HCT116 (cell line): Measurements from ENCODE around the gene RFPL1. TPM values are rescaled to one million over a fixed set of nuclear protein-coding genes. Genes with fewer than 3 reads are reported as not detected.

Experiments
- ATAC-seq: fragments of 200-7000 bp; cut with Tn5 transposase; 2 replicates; pipeline ENCODE4 v1.9.1; 2020; ENCODE audit warnings: mild to moderate bottlenecking, moderate library complexity
- BruUV-seq: library from RNA; stranded (reverse); fragments of 400-500 nt; replicated peaks from 2 replicates; lab custom pipeline; 2021; lab: Mats Ljungman, UMichigan
- CTCF ChIA-PET: fragments of 300-600 bp; sonication (Branson Sonifier 250); formaldehyde crosslinking; loops from one replicate; lab custom pipeline; 2021; ENCODE audit warnings: antibody characterized with exemption; lab: Charles Lee
- POLR2A ChIA-PET: fragments of 300-600, 350-600 bp; sonication (Branson Sonifier 250); formaldehyde crosslinking; loops from one replicate; lab custom pipeline; 2021; ENCODE audit warnings: antibody characterized with exemption; lab: Charles Lee
- RAD21 ChIA-PET, 2 experiments: fragments of 300-600 bp; sonication (Branson Sonifier 250); formaldehyde crosslinking; loops; one replicate each; lab custom pipeline; 2023; ENCODE audit warnings: low total read pairs in 2 of 2; ENCODE audit not compliant: uncharacterized antibody in 2 of 2, unreplicated experiment in 2 of 2, low non-redundant PET in 1 of 2; lab: Charles Lee
- DNase-seq: peaks from one replicate; pipeline ENCODE4 v3.0.0-alpha.2; 2010; ENCODE audit warnings: low read depth, low spot score
- H2AFZ ChIP-seq: fragments of 200-600 bp; shearing (Covaris generic), sonication (generic); 2 replicates; pipeline ENCODE4 v1.6.1; 2017; ENCODE audit warnings: low read depth, mixed run types, mixed read lengths, antibody characterized with exemption, low read length; ENCODE audit not compliant: poor library complexity, severe bottlenecking
- H3K27ac ChIP-seq: 2 replicates; pipeline ENCODE4 v1.5.1; 2012; ENCODE audit warnings: low read depth, low read length
- H3K27me3 ChIP-seq: fragments of 200-600 bp; sonication (generic); 2 replicates; pipeline ENCODE4 v1.6.1; 2016; ENCODE audit warnings: mixed run types, low read length, mixed read lengths; ENCODE audit not compliant: insufficient read depth
- H3K36me3 ChIP-seq, 2 experiments: fragments of 200-500 bp in 1 of 2; fragments of 200-600 bp in 1 of 2; sonication (Bioruptor generic) in 1 of 2; sonication (generic) in 1 of 2; 2 replicates each; pipeline versions ENCODE4 v1.5.1 to v1.6.1; 2014 to 2016; ENCODE audit warnings: low read length in 2 of 2, inconsistent platforms in 1 of 2, mixed read lengths in 1 of 2, mixed run types in 1 of 2; ENCODE audit not compliant: insufficient read depth in 2 of 2, control insufficient read depth in 1 of 2
- H3K4me1 ChIP-seq, 2 experiments: fragments of 200-600 bp in 1 of 2; sonication (generic) in 1 of 2; 2 replicates each; pipeline versions ENCODE4 v1.5.1 to v1.6.1; 2012 to 2017; ENCODE audit warnings: low read length in 2 of 2, inconsistent platforms in 1 of 2, mild to moderate bottlenecking in 1 of 2, mixed read lengths in 1 of 2, mixed run types in 1 of 2, moderate library complexity in 1 of 2; ENCODE audit not compliant: insufficient read depth in 2 of 2, control insufficient read depth in 1 of 2
- H3K4me2 ChIP-seq: fragments of 200-600 bp; sonication (generic); 2 replicates; pipeline ENCODE4 v1.6.1; 2017; ENCODE audit warnings: mixed run types, low read length, mixed read lengths
- H3K4me3 ChIP-seq, 2 experiments: fragments of 200-600 bp in 1 of 2; sonication (generic) in 1 of 2; replicated peaks in 1 of 2; 2 replicates each; pipeline ENCODE4 v1.5.1; 2011 to 2016; ENCODE audit warnings: low read length in 2 of 2, control low read depth in 1 of 2, low read depth in 1 of 2, mild to moderate bottlenecking in 1 of 2, mixed read lengths in 1 of 2, mixed run types in 1 of 2
- H3K79me2 ChIP-seq: fragments of 200-600 bp; sonication (generic); 2 replicates; pipeline ENCODE4 v1.6.1; 2017; ENCODE audit warnings: mild to moderate bottlenecking, mixed run types, low read length, moderate library complexity, mixed read lengths; ENCODE audit not compliant: insufficient read depth
- H3K9ac ChIP-seq: fragments of 200-600 bp; sonication (generic); 2 replicates; pipeline ENCODE4 v1.6.1; 2016; ENCODE audit warnings: low read length, mixed read lengths
- H3K9me2 ChIP-seq: fragments of 200-600 bp; sonication (generic), shearing (Covaris generic); 2 replicates; pipeline ENCODE4 v1.6.1; 2017; ENCODE audit warnings: mixed run types, mild to moderate bottlenecking, moderate library complexity; ENCODE audit not compliant: insufficient read depth
- H3K9me3 ChIP-seq, 2 experiments: fragments of 200-500 bp in 1 of 2; fragments of 200-600 bp in 1 of 2; sonication (Bioruptor generic) in 1 of 2; sonication (generic) in 1 of 2; 2 replicates each; pipeline ENCODE4 v1.6.1; 2014 to 2017; ENCODE audit warnings: low read length in 2 of 2, mixed read lengths in 2 of 2, inconsistent platforms in 1 of 2, low read depth in 1 of 2, mild to moderate bottlenecking in 1 of 2, mixed run types in 1 of 2, moderate library complexity in 1 of 2; ENCODE audit not compliant: control insufficient read depth in 1 of 2, insufficient read depth in 1 of 2
- H4K20me1 ChIP-seq: fragments of 200-600 bp; sonication (generic), shearing (Covaris generic); 2 replicates; pipeline ENCODE4 v1.6.1; 2017; ENCODE audit warnings: mixed run types, mild to moderate bottlenecking, moderate library complexity; ENCODE audit not compliant: insufficient read depth
- ATF3 ChIP-seq: IDR thresholded peaks from 2 replicates; pipeline ENCODE4 v1.6.1; 2012
- CEBPB ChIP-seq: IDR thresholded peaks from 2 replicates; pipeline ENCODE4 v1.6.1; 2012; ENCODE audit warnings: low read depth
- EGR1 ChIP-seq: IDR thresholded peaks from 2 replicates; pipeline ENCODE4 v1.6.1; 2012; ENCODE audit warnings: low read depth
- EZH2 ChIP-seq: fragments of 200-600 bp; sonication (generic); IDR thresholded peaks from 2 replicates; pipeline ENCODE4 v1.6.1; 2017; ENCODE audit warnings: antibody characterized with exemption, mixed run types
- EZH2phosphoT487 ChIP-seq: fragments of 200-600 bp; IDR thresholded peaks from 2 replicates; pipeline ENCODE4 v1.6.1; 2018; ENCODE audit warnings: antibody characterized with exemption, borderline replicate concordance
- FOSL1 ChIP-seq: IDR thresholded peaks from 2 replicates; pipeline ENCODE4 v1.6.1; 2012; ENCODE audit warnings: low read depth
- JUND ChIP-seq: IDR thresholded peaks from 2 replicates; pipeline ENCODE4 v1.6.1; 2012
- MAX ChIP-seq: IDR thresholded peaks from 2 replicates; pipeline ENCODE4 v1.6.1; 2012
- POLR2AphosphoS5 ChIP-seq: IDR thresholded peaks from 2 replicates; pipeline ENCODE4 v1.6.1; 2011; ENCODE audit warnings: mild to moderate bottlenecking, low read depth, low read length, moderate library complexity
- RAD21 ChIP-seq: IDR thresholded peaks from 2 replicates; pipeline ENCODE4 v1.6.1; 2012; ENCODE audit warnings: low read depth, mild to moderate bottlenecking
- REST ChIP-seq: IDR thresholded peaks from 2 replicates; pipeline ENCODE4 v1.6.1; 2012; ENCODE audit warnings: low read depth
- SIN3A ChIP-seq: IDR thresholded peaks from 2 replicates; pipeline ENCODE4 v1.6.1; 2012; ENCODE audit warnings: low read depth
- SP1 ChIP-seq: IDR thresholded peaks from 2 replicates; pipeline ENCODE4 v1.6.1; 2012; ENCODE audit warnings: low read depth
- SRF ChIP-seq: IDR thresholded peaks from 2 replicates; pipeline ENCODE4 v1.6.1; 2012; ENCODE audit warnings: low read depth
- TCF7L2 ChIP-seq: IDR thresholded peaks from 2 replicates; pipeline ENCODE4 v1.7.0; 2011; ENCODE audit warnings: borderline replicate concordance, inconsistent platforms; ENCODE audit not compliant: insufficient read depth, insufficient read length; ENCODE audit errors: extremely low read depth
- ZNF274 ChIP-seq: fragments of 200-500 bp; sonication (Bioruptor generic); IDR thresholded peaks from 2 replicates; pipeline ENCODE4 v1.6.1; 2014; ENCODE audit warnings: mild to moderate bottlenecking, low read depth, low read length, inconsistent platforms
- intact Hi-C: fragments of 100-400 bp; cut with micrococcal nuclease; formaldehyde crosslinking; loops from 2 replicates; pipeline ENCODE4 v1.10.0; 2022
- total RNA-seq: library from RNA; stranded (reverse); gene quantifications from one replicate; pipeline ENCODE4 v1.2.1, GENCODE V29; 2021; ENCODE audit not compliant: unreplicated experiment

RFPL1 gene
- total RNA-seq, 1 experiment from 2014 or later = not detected

- no peak overlapping the region for H2AFZ ChIP-seq
- TF ChIP-seq JUND (no peak), SP1 (no peak), CEBPB (no peak), EZH2 (no peak), SRF (no peak), EZH2phosphoT487 (no peak)
- H3K9me2 ChIP-seq = no peaks in the 10 kb centered on the region
- no peaks in the 10 kb centered on the region for H3K27me3 ChIP-seq
- POLR2A ChIA-PET = no interaction called here
- H3K9me3 ChIP-seq = no peaks in the 10 kb centered on the region
- H3K4me1 ChIP-seq = peaks cover 1 to 6% of the 10 kb centered on the region in 2 experiments; a peak in 2 of 4 replicates
- CTCF ChIA-PET = no interaction called here
- no TSS peak for BruUV-seq
- intact Hi-C loops = no loop called here
- H3K9ac ChIP-seq = no peak overlapping the region
- H3K4me2 ChIP-seq = no peak overlapping the region
- H4K20me1 ChIP-seq = no peaks in the 10 kb centered on the region
- H3K36me3 ChIP-seq = no peaks in the 10 kb centered on the region
- DNase-seq (no peak), ATAC-seq (no peak)
- RAD21 ChIA-PET = no interaction called here
- H3K79me2 ChIP-seq = no peaks in the 10 kb centered on the region
- no peak overlapping the region for H3K4me3 ChIP-seq
- no peak overlapping the region for H3K27ac ChIP-seq
Measured at GRCh38 chr22:29463629-29464028, 25.2 kb downstream of the RFPL1 start.

GRCh38 chr22:29464581-29464980 lies 26.2 kb downstream of the RFPL1 start:
- Histone ChIP-seq H3K9me2 (no peaks in the 10 kb centered on the region), H3K27me3 (no peaks in the 10 kb centered on the region), H4K20me1 (no peaks in the 10 kb centered on the region), H3K4me2 (no peak overlapping the region), H3K27ac (no peak overlapping the region), H3K9ac (no peak overlapping the region), H3K9me3 (no peaks in the 10 kb centered on the region), H3K4me3 (no peak overlapping the region), H3K36me3 (no peaks in the 10 kb centered on the region), H3K4me1 (peaks cover 5 to 13% of the 10 kb centered on the region in 2 experiments), H2AFZ (no peak overlapping the region), H3K79me2 (no peaks in the 10 kb centered on the region)
- no TSS peak for BruUV-seq
- ATAC-seq (no peak), DNase-seq (no peak)
- RAD21 ChIA-PET = no interaction called here
- intact Hi-C loops = no loop called here
- POLR2A ChIA-PET = no interaction called here
- TF ChIP-seq MAX (no peak), ZNF274 (no peak), EGR1 (no peak), TCF7L2 (no peak), FOSL1 (no peak), ATF3 (no peak), REST (no peak), POLR2AphosphoS5 (no peak), RAD21 (no peak), SIN3A (no peak)
- TF ChIP-seq, all 23 proteins: peak for 0
- CTCF ChIA-PET = no interaction called here
